Progenitor cell of endocrine pancreas (in vitro differentiated cells): ENCODE data around the gene FAM209A. TPM values are rescaled to one million over a fixed set of nuclear protein-coding genes. Genes with fewer than 3 reads are reported as not detected.
"Not testable (repeated sequence)": the region's sequence is repeated elsewhere in the genome, so short reads cannot be mapped to it uniquely, and the experiment has no call there.

ENCODE experiments used
- DNase-seq: peaks from one replicate; pipeline ENCODE4 v3.0.0; 2021; ENCODE audit warnings: low spot score; ENCODE audit not compliant: unreplicated experiment
- H3K27ac Mint-ChIP-seq: 2 replicates; pipeline ENCODE4 v1.8.0; 2021; ENCODE audit warnings: mild to moderate bottlenecking, moderate library complexity, mixed read lengths
- H3K27me3 Mint-ChIP-seq: 2 replicates; pipeline ENCODE4 v1.8.0; 2021; ENCODE audit warnings: mixed read lengths
- H3K36me3 Mint-ChIP-seq: 2 replicates; pipeline ENCODE4 v1.8.0; 2022; ENCODE audit warnings: mixed read lengths; ENCODE audit not compliant: insufficient read depth
- H3K4me1 Mint-ChIP-seq: 2 replicates; pipeline ENCODE4 v1.8.0; 2021; ENCODE audit warnings: low read depth, mixed read lengths
- H3K4me3 Mint-ChIP-seq: 2 replicates; pipeline ENCODE4 v1.8.0; 2021; ENCODE audit warnings: low read depth, mild to moderate bottlenecking, moderate library complexity, mixed read lengths
- H3K9me3 Mint-ChIP-seq: 2 replicates; pipeline ENCODE4 v1.8.0; 2021; ENCODE audit warnings: low read depth, mixed read lengths
- CTCF ChIP-seq: fragments of 200-600 bp; sonication (generic); IDR thresholded peaks from one replicate; pipeline ENCODE4 v1.5.0; 2021; ENCODE audit warnings: antibody characterized with exemption, mild to moderate bottlenecking; ENCODE audit not compliant: unreplicated experiment
- total RNA-seq: library from RNA; stranded (reverse); gene quantifications from 2 replicates; pipeline ENCODE4 v1.2.1, GENCODE V29; 2021

Gene FAM209A
- total RNA-seq, 1 donor from 2014 or later, result not detected

DNA sequence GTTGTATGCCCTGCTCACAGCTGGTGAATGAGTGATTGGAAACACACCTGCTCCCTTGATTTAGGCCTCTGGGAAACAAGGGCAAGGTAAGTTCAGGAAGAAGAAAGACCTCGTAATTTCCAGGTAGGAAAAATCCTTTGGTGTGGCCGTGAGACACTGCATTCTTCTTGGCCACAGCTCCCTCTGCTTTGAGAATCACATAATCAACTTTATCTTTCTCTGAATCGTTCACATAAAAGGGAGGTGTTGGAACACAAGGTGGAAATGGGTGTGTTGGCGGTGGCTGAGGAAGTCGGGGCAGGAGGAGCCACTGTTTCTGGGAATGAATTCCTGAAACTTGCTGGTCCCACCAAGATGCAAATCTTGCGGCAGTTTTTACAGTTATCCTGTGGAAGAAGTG, 34.4 kb downstream of the FAM209A start:
- Mint-ChIP-seq H3K4me1 (no peaks in the 10 kb centered on the region), H3K36me3 (no peaks in the 10 kb centered on the region), H3K27ac (no peak overlapping the region), H3K4me3 (no peak overlapping the region), H3K9me3 (no peaks in the 10 kb centered on the region), H3K27me3 (no peaks in the 10 kb centered on the region)
- DNase-seq, result no peak
- TF ChIP-seq CTCF, result no peak

DNA sequence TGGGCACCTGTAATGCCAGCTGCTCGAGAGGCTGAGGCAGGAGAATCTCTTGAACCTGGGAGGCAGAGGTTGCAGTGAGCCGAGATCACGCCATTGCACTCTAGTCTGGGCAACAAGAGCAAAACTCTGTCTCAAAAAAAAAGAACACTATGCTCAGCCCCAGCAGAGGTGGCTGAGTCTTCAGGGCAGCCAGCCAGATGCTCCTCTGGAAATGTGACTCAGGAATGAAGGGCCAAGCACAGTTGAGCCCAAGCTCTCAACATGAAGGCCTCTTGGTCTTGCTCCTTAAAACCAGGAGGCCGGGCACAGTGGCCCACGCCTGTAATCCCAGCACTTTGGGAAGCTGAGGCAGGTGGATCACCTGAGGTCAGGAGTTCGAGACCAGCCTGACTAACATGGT, 40.0 kb downstream of the FAM209A start:
- DNase-seq, H3K4me1 Mint-ChIP-seq, H3K9me3 Mint-ChIP-seq, H3K4me3 Mint-ChIP-seq, H3K27me3 Mint-ChIP-seq, H3K27ac Mint-ChIP-seq, H3K36me3 Mint-ChIP-seq: not testable (repeated sequence)

GRCh38 chr20:56565511-56565910, 41.0 kb downstream of the FAM209A start:
- no peak overlapping the region for H3K4me3 Mint-ChIP-seq
- TF ChIP-seq CTCF, result no peak
- H3K9me3 Mint-ChIP-seq, result no peaks in the 10 kb centered on the region
- H3K27me3 Mint-ChIP-seq, result no peaks in the 10 kb centered on the region
- H3K36me3 Mint-ChIP-seq, result no peaks in the 10 kb centered on the region
- no peak for DNase-seq
- H3K27ac Mint-ChIP-seq, result no peak overlapping the region
- peaks cover 4% of the 10 kb centered on the region for H3K4me1 Mint-ChIP-seq

DNA sequence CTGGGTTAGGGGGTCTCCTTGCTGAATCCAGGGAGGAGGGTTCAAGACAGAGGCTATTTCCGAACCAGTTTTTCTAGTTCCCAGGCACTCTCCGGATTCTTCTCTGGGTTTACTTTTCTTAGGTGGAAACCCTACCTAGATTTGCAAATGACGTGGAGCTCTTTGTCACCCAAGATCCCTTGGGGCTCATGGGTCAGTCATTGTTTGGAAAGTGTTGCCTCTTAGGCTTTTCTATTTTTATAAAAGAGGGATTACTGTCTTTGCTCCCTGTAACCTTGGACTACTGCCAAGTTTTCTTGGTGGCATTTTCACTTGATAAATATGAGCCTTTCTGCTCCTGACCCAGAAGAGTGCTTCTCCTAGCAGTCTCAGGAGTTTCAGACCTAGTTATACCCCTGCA, 42.1 kb downstream of the FAM209A start:
- peaks cover 4% of the 10 kb centered on the region for H3K4me1 Mint-ChIP-seq
- H3K9me3 Mint-ChIP-seq, result no peaks in the 10 kb centered on the region
- DNase-seq, result no peak
- no peaks in the 10 kb centered on the region for H3K36me3 Mint-ChIP-seq
- H3K4me3 Mint-ChIP-seq, result no peak overlapping the region
- H3K27me3 Mint-ChIP-seq, result no peaks in the 10 kb centered on the region
- no peak for TF ChIP-seq CTCF
- H3K27ac Mint-ChIP-seq, result peak overlapping the region; percentile 52

DNA sequence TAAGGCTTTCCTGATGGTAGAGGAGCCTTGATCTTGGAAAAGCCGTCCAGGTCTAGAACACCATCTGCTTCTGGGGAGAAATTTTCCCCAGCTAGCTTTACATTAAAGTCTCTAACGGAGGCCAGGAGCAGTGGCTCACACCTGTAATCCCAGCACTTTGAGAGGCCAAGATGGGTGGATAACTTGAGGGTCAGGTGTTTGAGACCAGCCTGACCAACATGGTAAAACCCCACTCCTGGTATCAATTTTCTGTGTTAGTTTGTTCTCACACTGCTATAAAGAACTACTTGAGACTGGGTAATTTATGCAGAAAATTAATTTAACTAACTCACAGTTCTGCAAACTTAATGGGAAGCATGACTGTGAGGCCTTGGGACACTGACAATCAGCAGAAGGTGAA, 46.3 kb downstream of the FAM209A start:
- H3K36me3 Mint-ChIP-seq, result no peaks in the 10 kb centered on the region
- H3K9me3 Mint-ChIP-seq, result no peaks in the 10 kb centered on the region
- H3K27me3 Mint-ChIP-seq, result peaks cover 9% of the 10 kb centered on the region
- no peak overlapping the region for H3K27ac Mint-ChIP-seq
- peaks cover 4% of the 10 kb centered on the region for H3K4me1 Mint-ChIP-seq
- DNase-seq, result no peak
- TF ChIP-seq CTCF, result no peak
- H3K4me3 Mint-ChIP-seq, result no peak overlapping the region

DNA sequence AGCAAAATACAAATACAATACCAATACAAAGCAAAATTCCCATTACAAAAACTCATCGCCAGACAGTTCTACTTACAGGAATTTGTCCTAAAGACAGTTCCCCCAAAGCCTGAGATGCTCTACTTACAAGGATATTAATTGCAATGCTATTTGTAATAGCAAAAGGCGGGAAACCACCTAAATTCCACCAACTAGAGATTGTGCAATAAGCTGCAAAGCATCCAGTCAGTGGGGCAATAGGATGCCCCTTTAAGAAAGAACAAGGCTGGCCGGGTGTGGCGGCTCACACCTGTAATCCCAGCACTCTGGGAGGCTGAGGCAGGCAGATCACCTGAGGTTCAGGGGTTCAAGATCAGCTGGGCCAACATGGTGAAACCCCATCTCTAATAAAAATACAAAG, 47.6 kb downstream of the FAM209A start:
- H3K4me3 Mint-ChIP-seq, result no peak overlapping the region
- DNase-seq, result no peak
- no peak overlapping the region for H3K27ac Mint-ChIP-seq
- no peaks in the 10 kb centered on the region for H3K9me3 Mint-ChIP-seq
- no peak for TF ChIP-seq CTCF
- no peaks in the 10 kb centered on the region for H3K36me3 Mint-ChIP-seq
- peaks cover 9% of the 10 kb centered on the region for H3K27me3 Mint-ChIP-seq
- no peaks in the 10 kb centered on the region for H3K4me1 Mint-ChIP-seq
